ENCODE results near the gene MLXIP. TPM values are rescaled to one million over a fixed set of nuclear protein-coding genes. Genes with fewer than 3 reads are reported as not detected.

The MLXIP gene
- total RNA-seq, 1 experiment from 2014 or later, result 32.4 TPM

DNA sequence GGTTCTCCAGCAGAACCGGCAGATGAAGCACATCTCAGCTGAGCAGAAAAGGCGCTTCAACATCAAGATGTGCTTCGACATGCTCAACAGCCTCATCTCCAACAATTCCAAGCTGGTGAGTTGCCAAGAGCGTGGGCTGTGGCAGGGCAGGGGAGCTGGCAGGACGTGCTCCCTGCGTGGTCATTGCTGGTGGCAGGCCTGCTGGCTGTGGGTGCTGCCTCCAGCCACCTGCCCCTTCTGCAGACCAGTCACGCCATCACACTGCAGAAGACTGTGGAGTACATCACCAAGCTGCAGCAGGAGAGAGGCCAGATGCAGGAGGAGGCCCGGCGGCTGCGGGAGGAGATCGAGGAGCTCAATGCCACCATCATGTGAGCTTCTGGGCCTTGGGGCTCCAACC is 59.6 kb downstream of the MLXIP start:
- Mint-ChIP-seq H3K4me3 (no peak overlapping the region), H3K4me1 (peaks cover 0 to 13% of the 10 kb centered on the region in 2 experiments; a peak in 2 of 4 replicates), H3K27me3 (ENCODE audit: low read depth) (no peaks in the 10 kb centered on the region), H3K27ac (0 out of 7 replicates have a peak overlapping the region, but pooled peaks of 1 of the 3 experiments have one; percentile 27), H3K9me3 (peaks cover 17 to 20% of the 10 kb centered on the region in 2 experiments), H3K36me3 (ENCODE audit: insufficient read depth in 1 of 3, low read depth in 3 of 3) (peaks cover 51 to 59% (median 52%) of the 10 kb centered on the region in 3 experiments)
- Histone ChIP-seq H3K23me2 (ENCODE audit: insufficient read length, low read depth, low read length, poor library complexity, severe bottlenecking) (no peaks in the 10 kb centered on the region), H3K27ac (ENCODE audit: insufficient read length, low read depth, low read length) (no peak overlapping the region), H3T11ph (ENCODE audit: low read length) (no peak overlapping the region), H3K14ac (ENCODE audit: insufficient read depth, low read length) (no peak overlapping the region), H3K9ac (ENCODE audit: extremely low read depth, insufficient read length, low read length) (no peak overlapping the region), H3K18ac (ENCODE audit: insufficient read length, low read depth, low read length) (no peak overlapping the region), H3K79me2 (ENCODE audit: insufficient read depth, low read length) (no peaks in the 10 kb centered on the region), H3K4me2 (ENCODE audit: insufficient read depth, insufficient read length, low read length) (no peak overlapping the region), H2AFZ (ENCODE audit: low read length) (no peak overlapping the region), H3K56ac (ENCODE audit: insufficient read length, low read depth, low read length) (no peak overlapping the region), H2BK12ac (ENCODE audit: insufficient read length, low read depth, low read length) (no peak overlapping the region), H3K79me1 (ENCODE audit: insufficient read depth, low read depth, low read length, poor library complexity, severe bottlenecking) (no peaks in the 10 kb centered on the region), H2BK15ac (ENCODE audit: low read depth, low read length) (no peak overlapping the region), H3K4me1 (ENCODE audit: insufficient read depth, low read length) (no peaks in the 10 kb centered on the region), H4K8ac (replicated peaks; ENCODE audit: insufficient read length, low read depth, low read length) (no peak overlapping the region), H3K27me3 (ENCODE audit: insufficient read depth, low read length) (no peaks in the 10 kb centered on the region), H2BK20ac (ENCODE audit: low read depth, low read length, poor library complexity, severe bottlenecking) (no peak overlapping the region), H4K5ac (ENCODE audit: insufficient read length, low read depth, low read length) (no peak overlapping the region), H4K91ac (ENCODE audit: insufficient read length, low read depth, low read length) (no peak overlapping the region), H2AK5ac (ENCODE audit: insufficient read length, low read length) (no peak overlapping the region), H2BK5ac (ENCODE audit: insufficient read length, low read length) (no peak overlapping the region), H2BK120ac (ENCODE audit: low read depth, low read length, poor library complexity, severe bottlenecking) (no peak overlapping the region), H4K20me1 (ENCODE audit: control insufficient read depth, insufficient read depth, insufficient read length) (no peaks in the 10 kb centered on the region), H3K4ac (ENCODE audit: low read depth, low read length) (no peak overlapping the region), H3K23ac (ENCODE audit: insufficient read length, low read depth, low read length) (no peak overlapping the region), H3K9me3 (ENCODE audit: control insufficient read depth, low read depth, low read length) (peaks cover 16% of the 10 kb centered on the region)
- no CpG with 5 or more reads among the region's 11 CpGs for WGBS (ENCODE audit: extremely low coverage, insufficient read length, low lambda C conversion rate)
- TF ChIP-seq, protein P1, sequence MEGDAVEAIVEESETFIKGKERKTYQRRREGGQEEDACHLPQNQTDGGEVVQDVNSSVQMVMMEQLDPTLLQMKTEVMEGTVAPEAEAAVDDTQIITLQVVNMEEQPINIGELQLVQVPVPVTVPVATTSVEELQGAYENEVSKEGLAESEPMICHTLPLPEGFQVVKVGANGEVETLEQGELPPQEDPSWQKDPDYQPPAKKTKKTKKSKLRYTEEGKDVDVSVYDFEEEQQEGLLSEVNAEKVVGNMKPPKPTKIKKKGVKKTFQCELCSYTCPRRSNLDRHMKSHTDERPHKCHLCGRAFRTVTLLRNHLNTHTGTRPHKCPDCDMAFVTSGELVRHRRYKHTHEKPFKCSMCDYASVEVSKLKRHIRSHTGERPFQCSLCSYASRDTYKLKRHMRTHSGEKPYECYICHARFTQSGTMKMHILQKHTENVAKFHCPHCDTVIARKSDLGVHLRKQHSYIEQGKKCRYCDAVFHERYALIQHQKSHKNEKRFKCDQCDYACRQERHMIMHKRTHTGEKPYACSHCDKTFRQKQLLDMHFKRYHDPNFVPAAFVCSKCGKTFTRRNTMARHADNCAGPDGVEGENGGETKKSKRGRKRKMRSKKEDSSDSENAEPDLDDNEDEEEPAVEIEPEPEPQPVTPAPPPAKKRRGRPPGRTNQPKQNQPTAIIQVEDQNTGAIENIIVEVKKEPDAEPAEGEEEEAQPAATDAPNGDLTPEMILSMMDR (conservative IDR thresholded peaks at IDR 0.05), result no peak
- no peak for DNase-seq

Data from H9 (cell line).